Kidney epithelial cell (primary cell): Measurements from ENCODE around the gene MAF. TPM values are rescaled to one million over a fixed set of nuclear protein-coding genes. Genes with fewer than 3 reads are reported as not detected.
A peak's percentile ranks its signal among the peaks of the same experiment; 100 is the strongest.

Source experiments
- DNase-seq: peaks from one replicate; pipeline ENCODE4 v3.0.0-alpha.2; 2010; ENCODE audit warnings: low read depth
- H3K27me3 ChIP-seq: 2 replicates; pipeline ENCODE4 v1.6.0; 2011; ENCODE audit warnings: low read length; ENCODE audit not compliant: control insufficient read depth, insufficient read depth
- H3K36me3 ChIP-seq: 2 replicates; pipeline ENCODE4 v1.5.1; 2011; ENCODE audit warnings: low read length; ENCODE audit not compliant: control insufficient read depth, insufficient read depth
- H3K4me3 ChIP-seq: 2 replicates; pipeline ENCODE4 v1.5.1; 2011; ENCODE audit warnings: low read depth, mild to moderate bottlenecking, control low read depth, low read length
- total RNA-seq: library from RNA; depleted of rRNA; stranded (reverse); fragments of >200 nt; gene quantifications from 2 replicates; pipeline ENCODE4 v1.2.3, GENCODE V29; 2015
- TF ChIP-seq, protein P1 (sequence below): IDR thresholded peaks from 2 replicates; pipeline ENCODE4 v1.5.1; 2011; ENCODE audit warnings: mild to moderate bottlenecking, moderate library complexity, low read length, control low read depth, inconsistent platforms; ENCODE audit not compliant: insufficient read depth, poor library complexity, severe bottlenecking

The MAF gene
- total RNA-seq, 1 donor from 2014 or later: 5.0 TPM

DNA sequence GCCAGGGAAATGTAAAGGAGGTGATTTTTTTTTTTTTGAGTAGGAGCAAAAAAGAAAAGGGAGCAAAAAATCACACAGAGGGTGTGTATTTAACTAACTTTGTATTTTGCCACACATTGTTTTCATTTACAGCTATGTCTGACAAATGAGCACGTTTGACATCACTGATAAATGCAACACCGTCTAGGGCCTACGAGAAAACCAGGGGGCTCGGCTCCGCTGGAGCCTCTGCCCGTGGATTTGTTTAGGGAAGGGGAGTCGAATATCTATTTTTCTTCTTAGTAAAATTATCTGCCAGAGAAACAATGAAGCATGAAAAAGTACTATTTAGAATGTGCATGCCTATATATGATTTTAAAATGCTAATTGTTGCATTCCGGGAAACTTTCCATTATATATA is 6.8 kb downstream of the MAF start:
- TF ChIP-seq, protein P1, sequence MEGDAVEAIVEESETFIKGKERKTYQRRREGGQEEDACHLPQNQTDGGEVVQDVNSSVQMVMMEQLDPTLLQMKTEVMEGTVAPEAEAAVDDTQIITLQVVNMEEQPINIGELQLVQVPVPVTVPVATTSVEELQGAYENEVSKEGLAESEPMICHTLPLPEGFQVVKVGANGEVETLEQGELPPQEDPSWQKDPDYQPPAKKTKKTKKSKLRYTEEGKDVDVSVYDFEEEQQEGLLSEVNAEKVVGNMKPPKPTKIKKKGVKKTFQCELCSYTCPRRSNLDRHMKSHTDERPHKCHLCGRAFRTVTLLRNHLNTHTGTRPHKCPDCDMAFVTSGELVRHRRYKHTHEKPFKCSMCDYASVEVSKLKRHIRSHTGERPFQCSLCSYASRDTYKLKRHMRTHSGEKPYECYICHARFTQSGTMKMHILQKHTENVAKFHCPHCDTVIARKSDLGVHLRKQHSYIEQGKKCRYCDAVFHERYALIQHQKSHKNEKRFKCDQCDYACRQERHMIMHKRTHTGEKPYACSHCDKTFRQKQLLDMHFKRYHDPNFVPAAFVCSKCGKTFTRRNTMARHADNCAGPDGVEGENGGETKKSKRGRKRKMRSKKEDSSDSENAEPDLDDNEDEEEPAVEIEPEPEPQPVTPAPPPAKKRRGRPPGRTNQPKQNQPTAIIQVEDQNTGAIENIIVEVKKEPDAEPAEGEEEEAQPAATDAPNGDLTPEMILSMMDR: no peak
- no peak overlapping the region for H3K4me3 ChIP-seq
- peaks cover 14% of the 10 kb centered on the region for H3K27me3 ChIP-seq
- DNase-seq: no peak
- no peaks in the 10 kb centered on the region for H3K36me3 ChIP-seq

DNA sequence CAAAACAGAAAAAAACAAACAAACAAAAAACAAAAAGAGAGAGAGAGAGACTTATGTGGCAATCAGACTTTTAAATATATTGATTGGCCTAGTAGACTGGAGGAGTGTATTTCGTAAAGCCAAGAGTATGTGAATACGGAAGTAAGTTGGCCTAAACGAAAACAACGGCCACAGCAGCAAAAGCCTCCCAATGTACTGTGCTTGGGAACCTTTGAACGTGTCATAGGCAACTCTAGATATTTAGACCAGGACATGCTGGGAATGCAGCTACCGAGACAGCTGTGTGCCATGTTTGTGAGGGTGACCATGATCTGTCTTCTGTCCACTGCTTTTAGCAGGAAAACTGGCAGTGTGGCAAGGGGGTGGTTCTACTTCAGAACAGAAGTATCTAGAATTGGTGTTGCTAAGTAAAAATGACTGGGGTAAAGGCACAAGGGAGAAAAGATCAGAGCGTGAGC is 7.4 kb downstream of the MAF start:
- H3K4me3 ChIP-seq: no peak overlapping the region
- peaks cover 13% of the 10 kb centered on the region for H3K27me3 ChIP-seq
- TF ChIP-seq, protein P1: no peak
- no peak for DNase-seq
- H3K36me3 ChIP-seq: no peaks in the 10 kb centered on the region

DNA sequence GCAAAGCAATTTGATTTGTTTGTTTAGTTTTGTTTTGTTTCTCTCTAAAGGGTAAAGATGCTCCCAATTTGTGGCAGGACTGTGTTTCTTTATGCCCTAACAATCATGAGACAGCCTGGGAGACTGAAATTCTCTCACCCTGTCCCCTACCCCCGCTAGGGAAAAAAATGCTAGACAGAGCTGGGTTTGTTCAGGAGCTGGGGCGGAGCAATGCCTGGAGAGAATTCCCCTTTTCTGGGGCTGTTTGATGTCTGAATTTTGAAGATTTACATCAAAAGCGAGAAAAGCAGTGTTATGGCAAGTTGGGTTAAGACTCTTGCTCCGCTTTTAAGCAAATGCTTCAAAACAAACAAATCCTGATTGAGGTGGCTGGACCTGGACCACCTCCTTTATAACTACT is 8.4 kb downstream of the MAF start:
- DNase-seq: no peak
- H3K36me3 ChIP-seq: no peaks in the 10 kb centered on the region
- no peak overlapping the region for H3K4me3 ChIP-seq
- H3K27me3 ChIP-seq: peaks cover 14% of the 10 kb centered on the region
- TF ChIP-seq, protein P1: no peak

DNA sequence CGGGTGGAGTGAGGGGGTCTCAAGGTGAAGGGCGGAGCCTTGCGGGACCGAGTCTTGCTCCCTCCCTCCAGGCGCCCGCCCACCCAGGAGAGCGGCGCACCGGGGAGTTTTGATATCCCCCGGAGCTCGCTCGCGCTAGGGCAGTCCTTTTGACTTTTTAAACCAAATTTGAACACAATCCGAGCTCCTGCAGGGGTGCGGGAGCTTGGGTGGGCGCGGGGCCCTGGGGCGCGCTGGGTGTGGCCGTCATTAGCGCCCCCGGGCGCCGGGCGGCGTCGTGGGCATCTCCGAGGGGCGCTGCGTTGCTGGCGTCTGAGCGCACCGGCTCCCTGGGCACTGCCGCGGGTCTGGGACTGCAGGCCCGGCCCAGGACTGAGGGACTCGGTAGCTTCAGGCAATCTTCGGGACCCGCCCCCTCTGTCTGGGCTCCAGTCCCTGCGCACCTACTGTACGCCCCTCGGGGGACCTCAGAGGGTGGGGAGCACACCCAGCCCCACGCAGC is 10.9 kb downstream of the MAF start:
- H3K4me3 ChIP-seq: peak overlapping the region; percentile 36
- TF ChIP-seq, protein P1: no peak
- no peak for DNase-seq
- H3K36me3 ChIP-seq: no peaks in the 10 kb centered on the region
- H3K27me3 ChIP-seq: peaks cover 14% of the 10 kb centered on the region

DNA sequence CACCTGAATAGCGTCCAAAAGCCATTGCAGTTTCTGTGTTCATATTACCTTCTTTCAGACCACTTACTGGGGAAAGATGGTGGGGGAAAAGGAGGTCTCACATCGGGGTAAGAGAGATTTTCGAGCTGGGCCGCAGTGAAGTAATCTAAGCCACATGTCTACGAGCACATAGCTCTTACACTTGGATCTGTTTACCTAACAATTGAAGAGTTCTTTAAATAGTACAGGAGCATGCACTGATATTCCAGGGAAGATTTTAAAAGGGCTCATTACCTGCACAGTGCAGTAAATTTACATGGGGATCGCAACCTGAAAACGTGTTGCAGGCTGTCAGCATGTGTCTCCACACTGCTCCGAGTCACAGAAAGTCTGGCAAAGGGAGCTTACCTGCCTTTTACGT is 12.6 kb downstream of the MAF start:
- Histone ChIP-seq H3K4me3 (no peak overlapping the region), H3K27me3 (peaks cover 14% of the 10 kb centered on the region), H3K36me3 (no peaks in the 10 kb centered on the region)
- DNase-seq: no peak
- TF ChIP-seq, protein P1: no peak

DNA sequence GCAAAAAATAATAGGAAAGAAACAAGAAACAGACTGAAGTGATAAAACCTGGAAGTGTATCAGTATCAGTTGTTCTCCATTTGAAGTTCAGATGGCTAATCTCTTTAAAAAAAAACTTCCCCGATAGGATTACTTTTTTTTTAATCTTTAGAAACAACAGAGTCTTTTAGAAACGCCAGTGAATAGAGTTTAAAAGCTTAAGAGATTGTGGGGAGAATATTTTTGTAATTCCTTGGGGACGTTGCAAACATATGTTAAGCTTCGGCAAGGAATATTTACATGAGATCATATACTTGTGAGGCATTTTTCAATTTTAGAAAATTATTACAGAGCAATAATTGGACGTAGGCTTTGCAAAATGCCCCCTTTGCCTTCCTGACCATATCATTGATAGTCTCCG is 13.2 kb downstream of the MAF start:
- DNase-seq: no peak
- no peaks in the 10 kb centered on the region for H3K36me3 ChIP-seq
- H3K4me3 ChIP-seq: no peak overlapping the region
- peaks cover 14% of the 10 kb centered on the region for H3K27me3 ChIP-seq
- TF ChIP-seq, protein P1: no peak
